SK-N-SH (cell line): ENCODE results near the gene HOXA5.

Experiments
- CTCF ChIP-seq: fragments of 200-600 bp; sonication (generic); IDR thresholded peaks from 2 replicates; pipeline ENCODE4 v1.6.1; 2017; ENCODE audit warnings: antibody characterized with exemption, mild to moderate bottlenecking, moderate library complexity
- EP300 ChIP-seq, 2 experiments: IDR thresholded peaks; 2 replicates each; pipeline versions ENCODE4 v1.4.0 to v1.6.1; 2012; ENCODE audit warnings: borderline replicate concordance in 1 of 2, low read depth in 1 of 2, low read length in 1 of 2
- EZH2phosphoT487 ChIP-seq: fragments of 200-600 bp; sonication (generic); IDR thresholded peaks from 2 replicates; pipeline ENCODE4 v1.6.1; 2017; ENCODE audit warnings: low read depth, mixed run types, mild to moderate bottlenecking, antibody characterized with exemption, moderate library complexity, borderline replicate concordance
- GATA2 ChIP-seq: sonication (generic); formaldehyde crosslinking; IDR thresholded peaks from 2 replicates; pipeline ENCODE4 v1.5.0; 2020; ENCODE audit warnings: mild to moderate bottlenecking, missing genetic modification reagents
- MXI1 ChIP-seq: IDR thresholded peaks from 2 replicates; pipeline ENCODE4 v1.6.1; 2012; ENCODE audit warnings: mild to moderate bottlenecking, low read depth, low read length, improper control_type of control experiment
- RFX5 ChIP-seq: IDR thresholded peaks from 2 replicates; pipeline ENCODE4 v1.6.1; 2012; ENCODE audit warnings: mild to moderate bottlenecking, improper control_type of control experiment, low read length
- TAF1 ChIP-seq: IDR thresholded peaks from 2 replicates; pipeline ENCODE4 v1.6.1; 2012; ENCODE audit warnings: low read depth, mild to moderate bottlenecking, low read length, moderate library complexity, borderline replicate concordance
- TEAD4 ChIP-seq: IDR thresholded peaks from 2 replicates; pipeline ENCODE4 v1.4.0; 2012; ENCODE audit warnings: mild to moderate bottlenecking, borderline replicate concordance; ENCODE audit not compliant: insufficient read depth
- USF2 ChIP-seq: fragments of 150-350 bp; IDR thresholded peaks from 2 replicates; pipeline ENCODE4 v1.6.1; 2017; ENCODE audit warnings: antibody characterized with exemption, low read length, low read depth, borderline replicate concordance
- YY1 ChIP-seq: IDR thresholded peaks from 2 replicates; pipeline ENCODE4 v1.4.0; 2012; ENCODE audit warnings: low read depth, mild to moderate bottlenecking
- TF ChIP-seq, protein P1 (sequence below): IDR thresholded peaks from 2 replicates; pipeline ENCODE4 v1.4.0; 2012; ENCODE audit warnings: low read depth, borderline replicate concordance
- TF ChIP-seq, protein P2 (sequence below): IDR thresholded peaks from 2 replicates; pipeline ENCODE4 v1.4.0; 2012; ENCODE audit warnings: low read depth
- TF ChIP-seq, protein P3 (sequence below): IDR thresholded peaks from 2 replicates; pipeline ENCODE4 v1.6.1; 2012; ENCODE audit warnings: mild to moderate bottlenecking, low read depth, low read length, moderate library complexity

DNA sequence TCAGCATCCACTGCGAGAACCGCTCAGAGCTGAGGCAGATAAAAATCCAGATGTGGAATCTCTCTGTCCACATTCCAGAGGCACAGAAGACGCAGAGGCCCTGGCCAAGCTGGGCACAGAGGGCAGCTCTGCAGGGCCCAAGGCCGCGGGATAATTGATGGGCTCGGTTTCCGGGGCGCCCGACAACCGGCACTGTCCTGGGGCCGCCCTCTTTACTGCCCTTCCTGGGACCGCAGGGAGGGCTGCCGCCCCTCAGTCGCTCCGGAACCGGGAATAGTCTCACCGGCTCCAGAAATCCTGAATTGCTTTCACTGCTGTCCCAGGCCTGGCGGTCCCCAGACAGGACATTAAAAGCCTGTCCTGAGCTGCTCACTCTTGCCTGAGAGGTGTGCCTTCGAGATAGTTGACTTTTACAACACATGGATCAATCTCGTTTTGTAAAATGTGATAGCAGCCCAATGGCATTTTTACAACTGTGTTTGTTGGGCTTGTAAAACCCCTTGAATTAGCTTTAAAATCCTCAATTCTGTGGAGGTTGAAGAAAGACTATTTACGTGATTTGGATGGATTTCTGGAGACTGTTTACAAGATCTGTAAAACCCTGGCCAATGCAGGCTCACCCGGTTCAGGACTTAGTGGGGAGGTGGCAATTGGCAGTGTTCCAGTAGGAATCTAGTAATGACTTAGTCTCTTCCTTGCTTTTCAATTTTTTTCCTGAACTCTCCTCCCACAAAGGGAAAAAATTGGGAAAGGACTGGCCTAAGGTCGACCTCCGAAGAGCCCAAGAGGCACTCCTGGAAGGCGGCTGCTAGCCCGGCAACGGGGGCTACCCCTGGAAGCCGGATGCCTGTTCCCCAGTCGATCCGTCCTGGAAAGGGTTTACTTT, 5.5 kb upstream of the HOXA5 start:
- TF ChIP-seq, protein P1, sequence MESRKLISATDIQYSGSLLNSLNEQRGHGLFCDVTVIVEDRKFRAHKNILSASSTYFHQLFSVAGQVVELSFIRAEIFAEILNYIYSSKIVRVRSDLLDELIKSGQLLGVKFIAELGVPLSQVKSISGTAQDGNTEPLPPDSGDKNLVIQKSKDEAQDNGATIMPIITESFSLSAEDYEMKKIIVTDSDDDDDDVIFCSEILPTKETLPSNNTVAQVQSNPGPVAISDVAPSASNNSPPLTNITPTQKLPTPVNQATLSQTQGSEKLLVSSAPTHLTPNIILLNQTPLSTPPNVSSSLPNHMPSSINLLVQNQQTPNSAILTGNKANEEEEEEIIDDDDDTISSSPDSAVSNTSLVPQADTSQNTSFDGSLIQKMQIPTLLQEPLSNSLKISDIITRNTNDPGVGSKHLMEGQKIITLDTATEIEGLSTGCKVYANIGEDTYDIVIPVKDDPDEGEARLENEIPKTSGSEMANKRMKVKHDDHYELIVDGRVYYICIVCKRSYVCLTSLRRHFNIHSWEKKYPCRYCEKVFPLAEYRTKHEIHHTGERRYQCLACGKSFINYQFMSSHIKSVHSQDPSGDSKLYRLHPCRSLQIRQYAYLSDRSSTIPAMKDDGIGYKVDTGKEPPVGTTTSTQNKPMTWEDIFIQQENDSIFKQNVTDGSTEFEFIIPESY = no peak
- no peak for TF ChIP-seq CTCF
- no peak for TF ChIP-seq EP300 (IDR thresholded peaks at IDR 0.05; ENCODE audit: borderline replicate concordance in 1 of 2, low read depth in 1 of 2, low read length in 1 of 2)
- TF ChIP-seq TAF1 = no peak
- TF ChIP-seq EZH2phosphoT487 = peak; percentile 68; the same call in 1 of the 2 replicates
- no peak for TF ChIP-seq GATA2 (CRISPR knock-in tag)
- no peak for TF ChIP-seq RFX5
- no peak for TF ChIP-seq MXI1
- TF ChIP-seq YY1 = no peak
- no peak for TF ChIP-seq TEAD4
- no peak for TF ChIP-seq USF2
- TF ChIP-seq, protein P2, sequence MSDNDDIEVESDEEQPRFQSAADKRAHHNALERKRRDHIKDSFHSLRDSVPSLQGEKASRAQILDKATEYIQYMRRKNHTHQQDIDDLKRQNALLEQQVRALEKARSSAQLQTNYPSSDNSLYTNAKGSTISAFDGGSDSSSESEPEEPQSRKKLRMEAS = no peak
- TF ChIP-seq, protein P3, sequence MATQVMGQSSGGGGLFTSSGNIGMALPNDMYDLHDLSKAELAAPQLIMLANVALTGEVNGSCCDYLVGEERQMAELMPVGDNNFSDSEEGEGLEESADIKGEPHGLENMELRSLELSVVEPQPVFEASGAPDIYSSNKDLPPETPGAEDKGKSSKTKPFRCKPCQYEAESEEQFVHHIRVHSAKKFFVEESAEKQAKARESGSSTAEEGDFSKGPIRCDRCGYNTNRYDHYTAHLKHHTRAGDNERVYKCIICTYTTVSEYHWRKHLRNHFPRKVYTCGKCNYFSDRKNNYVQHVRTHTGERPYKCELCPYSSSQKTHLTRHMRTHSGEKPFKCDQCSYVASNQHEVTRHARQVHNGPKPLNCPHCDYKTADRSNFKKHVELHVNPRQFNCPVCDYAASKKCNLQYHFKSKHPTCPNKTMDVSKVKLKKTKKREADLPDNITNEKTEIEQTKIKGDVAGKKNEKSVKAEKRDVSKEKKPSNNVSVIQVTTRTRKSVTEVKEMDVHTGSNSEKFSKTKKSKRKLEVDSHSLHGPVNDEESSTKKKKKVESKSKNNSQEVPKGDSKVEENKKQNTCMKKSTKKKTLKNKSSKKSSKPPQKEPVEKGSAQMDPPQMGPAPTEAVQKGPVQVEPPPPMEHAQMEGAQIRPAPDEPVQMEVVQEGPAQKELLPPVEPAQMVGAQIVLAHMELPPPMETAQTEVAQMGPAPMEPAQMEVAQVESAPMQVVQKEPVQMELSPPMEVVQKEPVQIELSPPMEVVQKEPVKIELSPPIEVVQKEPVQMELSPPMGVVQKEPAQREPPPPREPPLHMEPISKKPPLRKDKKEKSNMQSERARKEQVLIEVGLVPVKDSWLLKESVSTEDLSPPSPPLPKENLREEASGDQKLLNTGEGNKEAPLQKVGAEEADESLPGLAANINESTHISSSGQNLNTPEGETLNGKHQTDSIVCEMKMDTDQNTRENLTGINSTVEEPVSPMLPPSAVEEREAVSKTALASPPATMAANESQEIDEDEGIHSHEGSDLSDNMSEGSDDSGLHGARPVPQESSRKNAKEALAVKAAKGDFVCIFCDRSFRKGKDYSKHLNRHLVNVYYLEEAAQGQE = no peak
